GM19467 (cell line): ENCODE data around the gene FGFRL1.
"Not testable (repeated sequence)": the region's sequence is repeated elsewhere in the genome, so short reads cannot be mapped to it uniquely, and the experiment has no call there.

Experiments used
- ATAC-seq: cut with Tn5 transposase; IDR thresholded peaks from one replicate; pipeline ENCODE4 v1.9.1; 2021; ENCODE audit warnings: mild to moderate bottlenecking, moderate library complexity; ENCODE audit not compliant: unreplicated experiment

The FGFRL1 gene

GRCh38 chr4:991451-992296 is 19.8 kb upstream of the FGFRL1 start:
- no peak for ATAC-seq

- ATAC-seq, result no peak
Measured at GRCh38 chr4:992297-993110, 18.9 kb upstream of the FGFRL1 start.

GRCh38 chr4:993111-994029 is 18.1 kb upstream of the FGFRL1 start, which contains the start of gene SLC26A1:
Gene SLC26A1 (minus strand): TSS chr4:993404. CDS start chr4:991703, 1,701 bp downstream.
- ATAC-seq, result no peak

GRCh38 chr4:995311-996026 is 16.0 kb upstream of the FGFRL1 start:
- no peak for ATAC-seq

- ATAC-seq, result no peak
Measured at GRCh38 chr4:996030-996996, 15.1 kb upstream of the FGFRL1 start.

- no peak for ATAC-seq
Measured at GRCh38 chr4:996997-997374, 14.4 kb upstream of the FGFRL1 start.

GRCh38 chr4:997375-998071 is 13.9 kb upstream of the FGFRL1 start:
- ATAC-seq, result no peak

- no peak for ATAC-seq
Measured at GRCh38 chr4:998096-998691, 13.2 kb upstream of the FGFRL1 start.

GRCh38 chr4:999240-999863 is 12.1 kb upstream of the FGFRL1 start:
- not testable (repeated sequence) for ATAC-seq

GRCh38 chr4:999882-1000425 is 11.5 kb upstream of the FGFRL1 start:
- ATAC-seq, result no peak

GRCh38 chr4:1000686-1001260 is 10.7 kb upstream of the FGFRL1 start:
- ATAC-seq, result no peak

- no peak for ATAC-seq
Measured at GRCh38 chr4:1001561-1002130, 9.8 kb upstream of the FGFRL1 start.

- no peak for ATAC-seq
Measured at GRCh38 chr4:1002131-1002630, 9.2 kb upstream of the FGFRL1 start.

GRCh38 chr4:1002631-1003251 is 8.7 kb upstream of the FGFRL1 start:
- ATAC-seq, result no peak

GRCh38 chr4:1003271-1004070 is 8.0 kb upstream of the FGFRL1 start:
- ATAC-seq, result no peak
